K562 (cell line): ENCODE data around the gene RTF1.

Experiments used
- CEBPB ChIP-seq: fragments of 450-650 bp; IDR thresholded peaks from 2 replicates; pipeline ENCODE4 v1.6.1; 2016; ENCODE audit warnings: missing genetic modification characterization, missing compliant biosample characterization
- CHD4 ChIP-seq: fragments of 200-600 bp; sonication (generic); IDR thresholded peaks from 3 replicates; pipeline ENCODE4 v1.6.1; 2012; ENCODE audit warnings: low read depth, mild to moderate bottlenecking, mixed read lengths, low read length, inconsistent platforms; ENCODE audit not compliant: insufficient read depth, insufficient replicate concordance, poor library complexity, severe bottlenecking
- DMBX1 ChIP-seq: fragments of 250-450 bp; sonication (Bioruptor Pico); IDR thresholded peaks from 2 replicates; pipeline ENCODE4 v1.8.0; 2022; ENCODE audit warnings: inconsistent platforms, mild to moderate bottlenecking, moderate library complexity, borderline replicate concordance
- EHMT2 ChIP-seq: fragments of 450-650 bp; IDR thresholded peaks from 2 replicates; pipeline ENCODE4 v1.6.1; 2018; ENCODE audit warnings: antibody characterized with exemption
- EP400 ChIP-seq: fragments of 450-650 bp; IDR thresholded peaks from 2 replicates; pipeline ENCODE4 v1.6.1; 2017; ENCODE audit warnings: antibody characterized with exemption, mild to moderate bottlenecking, moderate library complexity
- FOXM1 ChIP-seq, 2 experiments: fragments of 450-650 bp in 1 of 2; sonication (generic) in 1 of 2; formaldehyde crosslinking in 1 of 2; IDR thresholded peaks; 2 replicates each; pipeline versions ENCODE4 v1.6.1 to v1.9.0; 2017 to 2022; ENCODE audit warnings: low read depth in 2 of 2, mild to moderate bottlenecking in 2 of 2, missing genetic modification reagents in 1 of 2, moderate library complexity in 1 of 2
- MXI1 ChIP-seq: IDR thresholded peaks from 2 replicates; pipeline ENCODE4 v1.6.1; 2011; ENCODE audit warnings: low read depth, mild to moderate bottlenecking, improper control_type of control experiment, low read length
- PTBP1 ChIP-seq: fragments of 200-400 bp; formaldehyde crosslinking; IDR thresholded peaks from 2 replicates; pipeline ENCODE4 v1.6.1; 2017; ENCODE audit warnings: low read depth, low read length
- ZNF274 ChIP-seq: IDR thresholded peaks from 2 replicates; pipeline ENCODE4 v1.6.1; 2011; ENCODE audit warnings: low read depth, mild to moderate bottlenecking, low read length, moderate library complexity, borderline replicate concordance
- TF ChIP-seq, protein P1 (sequence below): fragments of 450-650 bp; conservative IDR thresholded peaks from 2 replicates; pipeline ENCODE4 v1.6.1; 2016; ENCODE audit warnings: missing genetic modification characterization, low read depth, mild to moderate bottlenecking, missing compliant biosample characterization, moderate library complexity
- TF ChIP-seq, protein P2 (sequence below): fragments of 200-400 bp; formaldehyde crosslinking; IDR thresholded peaks from 2 replicates; pipeline ENCODE4 v1.6.1; 2017; ENCODE audit warnings: mild to moderate bottlenecking, low read depth, low read length, moderate library complexity
- TF ChIP-seq, protein P3 (sequence below), 2 experiments: fragments of 450-650 bp in 1 of 2; sonication (generic) in 1 of 2; formaldehyde crosslinking in 1 of 2; IDR thresholded peaks in 1 of 2; conservative IDR thresholded peaks in 1 of 2; 2 replicates each; pipeline versions ENCODE4 v1.6.1 to v1.8.1; 2016 to 2023; ENCODE audit warnings: mild to moderate bottlenecking in 2 of 2, moderate library complexity in 2 of 2, inconsistent platforms in 1 of 2, missing genetic modification reagents in 1 of 2

DNA sequence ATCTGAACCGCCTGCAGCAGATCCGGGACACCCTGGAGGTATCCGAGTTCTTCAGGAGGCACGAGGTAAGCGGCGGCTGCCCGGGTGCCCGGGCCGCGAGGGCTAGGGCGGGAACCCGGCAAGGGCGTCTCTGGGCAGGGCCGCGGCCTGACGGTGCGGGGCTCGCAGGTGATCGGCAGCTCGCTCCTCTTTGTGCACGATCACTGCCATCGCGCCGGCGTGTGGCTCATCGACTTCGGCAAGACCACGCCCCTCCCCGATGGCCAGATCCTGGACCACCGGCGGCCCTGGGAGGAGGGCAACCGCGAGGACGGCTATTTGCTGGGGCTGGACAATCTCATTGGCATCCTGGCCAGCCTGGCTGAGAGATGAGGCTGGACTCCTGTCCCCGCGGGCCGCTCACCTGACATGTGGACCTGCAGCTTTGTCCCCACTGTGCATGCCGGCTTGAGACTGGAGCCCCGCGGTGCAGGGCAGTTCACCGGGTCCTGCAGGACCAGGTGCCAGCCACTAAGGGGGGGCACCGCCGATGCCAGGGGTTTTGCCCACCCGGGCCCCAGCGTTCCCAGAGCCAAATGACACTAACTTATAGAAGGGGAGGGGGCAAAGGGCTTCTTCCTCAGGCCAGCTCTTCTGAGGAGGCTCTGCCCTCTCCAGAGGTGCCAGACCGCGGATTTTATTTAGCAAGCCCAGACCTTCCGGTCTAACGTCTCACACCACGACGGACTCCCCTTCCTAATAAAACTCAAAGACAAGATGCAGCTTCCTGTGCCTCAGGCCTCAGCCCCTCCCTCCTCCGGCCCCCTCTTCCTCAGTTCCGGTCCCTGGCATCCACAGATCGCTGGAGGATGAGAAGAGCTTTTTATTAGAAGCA lies 86.1 kb downstream of the RTF1 start:
- TF ChIP-seq CHD4 (no peak), MXI1 (no peak), EHMT2 (no peak), EP400 (no peak), DMBX1 (CRISPR knock-in tag) (no peak), PTBP1 (no peak), CEBPB (tag) (no peak), FOXM1 (IDR thresholded peaks at IDR 0.05; ENCODE audit: low read depth) (no peak), FOXM1 (CRISPR knock-in tag; IDR thresholded peaks at IDR 0.05; ENCODE audit: low read depth) (no peak), ZNF274 (no peak)
- TF ChIP-seq, protein P1, sequence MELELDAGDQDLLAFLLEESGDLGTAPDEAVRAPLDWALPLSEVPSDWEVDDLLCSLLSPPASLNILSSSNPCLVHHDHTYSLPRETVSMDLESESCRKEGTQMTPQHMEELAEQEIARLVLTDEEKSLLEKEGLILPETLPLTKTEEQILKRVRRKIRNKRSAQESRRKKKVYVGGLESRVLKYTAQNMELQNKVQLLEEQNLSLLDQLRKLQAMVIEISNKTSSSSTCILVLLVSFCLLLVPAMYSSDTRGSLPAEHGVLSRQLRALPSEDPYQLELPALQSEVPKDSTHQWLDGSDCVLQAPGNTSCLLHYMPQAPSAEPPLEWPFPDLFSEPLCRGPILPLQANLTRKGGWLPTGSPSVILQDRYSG (tag) = no peak
- TF ChIP-seq, protein P2, sequence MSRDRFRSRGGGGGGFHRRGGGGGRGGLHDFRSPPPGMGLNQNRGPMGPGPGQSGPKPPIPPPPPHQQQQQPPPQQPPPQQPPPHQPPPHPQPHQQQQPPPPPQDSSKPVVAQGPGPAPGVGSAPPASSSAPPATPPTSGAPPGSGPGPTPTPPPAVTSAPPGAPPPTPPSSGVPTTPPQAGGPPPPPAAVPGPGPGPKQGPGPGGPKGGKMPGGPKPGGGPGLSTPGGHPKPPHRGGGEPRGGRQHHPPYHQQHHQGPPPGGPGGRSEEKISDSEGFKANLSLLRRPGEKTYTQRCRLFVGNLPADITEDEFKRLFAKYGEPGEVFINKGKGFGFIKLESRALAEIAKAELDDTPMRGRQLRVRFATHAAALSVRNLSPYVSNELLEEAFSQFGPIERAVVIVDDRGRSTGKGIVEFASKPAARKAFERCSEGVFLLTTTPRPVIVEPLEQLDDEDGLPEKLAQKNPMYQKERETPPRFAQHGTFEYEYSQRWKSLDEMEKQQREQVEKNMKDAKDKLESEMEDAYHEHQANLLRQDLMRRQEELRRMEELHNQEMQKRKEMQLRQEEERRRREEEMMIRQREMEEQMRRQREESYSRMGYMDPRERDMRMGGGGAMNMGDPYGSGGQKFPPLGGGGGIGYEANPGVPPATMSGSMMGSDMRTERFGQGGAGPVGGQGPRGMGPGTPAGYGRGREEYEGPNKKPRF = no peak
- TF ChIP-seq, protein P3, sequence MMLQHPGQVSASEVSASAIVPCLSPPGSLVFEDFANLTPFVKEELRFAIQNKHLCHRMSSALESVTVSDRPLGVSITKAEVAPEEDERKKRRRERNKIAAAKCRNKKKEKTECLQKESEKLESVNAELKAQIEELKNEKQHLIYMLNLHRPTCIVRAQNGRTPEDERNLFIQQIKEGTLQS (IDR thresholded peaks at IDR 0.05) = no peak
- TF ChIP-seq, protein P3 (CRISPR knock-in tag; conservative IDR thresholded peaks at IDR 0.05) = no peak
